Measurements from ENCODE around the gene RNF141.

The RNF141 gene

DNA sequence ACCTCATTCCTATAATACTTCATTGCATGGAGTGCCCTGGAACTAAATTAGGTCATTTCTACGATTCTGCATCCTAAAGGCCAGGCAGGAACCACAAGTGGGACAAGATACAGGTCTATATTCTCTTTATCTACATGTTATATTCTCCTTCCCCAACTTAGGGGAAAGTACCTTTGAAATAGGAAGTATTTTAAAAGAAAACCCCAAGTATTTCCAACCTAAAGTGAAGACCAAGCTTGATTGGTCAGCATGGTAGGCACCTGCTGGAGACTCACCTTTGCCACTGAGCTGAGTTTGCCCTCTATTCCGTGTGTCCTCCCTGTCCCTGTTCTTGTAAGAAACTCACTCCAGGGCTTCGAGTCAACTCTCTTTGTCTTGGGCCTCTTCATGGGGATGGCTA, 38.7 kb upstream of the RNF141 start:
- Histone ChIP-seq H3K27ac (no peak overlapping the region), H3K9ac (ENCODE audit: insufficient read length) (no peak overlapping the region), H3K36me3 (ENCODE audit: insufficient read depth, low read length) (no peaks in the 10 kb centered on the region), H3K4me3 (no peak overlapping the region), H3K9me3 (ENCODE audit: low read depth, low read length) (no peaks in the 10 kb centered on the region)
- TF ChIP-seq EZH2 (IDR thresholded peaks at IDR 0.05) = no peak
- no peak for DNase-seq (ENCODE audit: low read depth, low spot score)

DNA sequence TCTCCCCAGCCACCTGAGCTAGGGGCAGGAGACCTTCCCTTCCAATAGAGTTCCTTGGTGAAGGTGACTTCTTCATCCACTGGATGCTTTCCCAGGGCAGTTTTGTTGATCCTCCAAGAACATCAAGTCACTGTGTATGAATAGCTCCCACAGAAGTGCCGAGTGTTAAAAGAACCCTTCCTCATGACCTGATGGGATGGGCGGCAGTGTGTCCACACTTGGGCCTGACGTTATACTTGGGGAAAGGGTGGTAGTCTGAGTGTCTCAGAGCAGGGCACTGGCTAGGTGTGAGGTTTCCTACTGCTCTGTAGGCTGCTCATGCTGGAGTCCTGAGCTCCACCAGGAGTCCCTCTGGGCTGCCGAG, 35.0 kb upstream of the RNF141 start:
- no peak for DNase-seq (ENCODE audit: low read depth, low spot score)
- Histone ChIP-seq H3K4me3 (no peak overlapping the region), H3K27ac (no peak overlapping the region), H3K9ac (ENCODE audit: insufficient read length) (no peak overlapping the region), H3K36me3 (ENCODE audit: insufficient read depth, low read length) (no peaks in the 10 kb centered on the region), H3K9me3 (ENCODE audit: low read depth, low read length) (no peaks in the 10 kb centered on the region)
- TF ChIP-seq FOXP2 (optimal IDR thresholded peaks at IDR 0.05; ENCODE audit: control extremely low read depth, extremely low read length, insufficient read depth) (no peak), EZH2 (IDR thresholded peaks at IDR 0.05) (no peak), POLR2AphosphoS5 (IDR thresholded peaks at IDR 0.05; ENCODE audit: borderline replicate concordance, low read depth, low read length) (no peak)

DNA sequence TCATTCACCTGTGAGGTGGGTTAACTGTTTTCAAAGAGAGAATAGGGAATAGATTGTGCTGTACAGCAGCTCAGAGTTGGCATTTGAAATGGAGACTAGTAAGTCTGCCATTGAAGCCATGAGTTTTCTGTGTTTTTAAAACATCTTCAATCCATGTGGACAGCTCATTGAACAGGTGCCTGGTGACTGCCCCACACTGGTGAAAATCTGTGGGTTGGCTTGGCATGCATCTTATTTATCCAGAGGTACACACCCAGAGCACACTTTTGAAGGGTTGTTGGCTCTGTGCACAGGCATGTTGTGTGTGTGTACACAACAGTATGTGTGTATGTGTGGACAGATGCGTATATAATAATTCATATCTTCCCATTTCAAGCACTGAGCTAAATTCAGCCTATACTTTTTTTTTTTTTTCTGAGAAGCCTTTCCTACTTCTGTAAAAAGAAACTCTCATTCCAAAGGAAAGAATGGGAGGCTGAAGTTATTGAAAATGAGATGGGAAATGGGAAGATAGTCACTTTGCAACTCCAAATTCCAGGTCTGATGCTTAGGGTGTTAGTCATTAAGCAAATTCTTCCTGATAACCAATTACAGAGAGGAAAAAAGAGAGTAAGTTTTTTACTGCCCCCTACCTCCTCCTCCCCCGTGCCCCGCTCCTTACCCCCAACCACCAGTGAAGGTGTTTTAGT, 34.5 kb upstream of the RNF141 start:
- Histone ChIP-seq H3K27ac (no peak overlapping the region), H3K9me3 (ENCODE audit: low read depth, low read length) (no peaks in the 10 kb centered on the region), H3K9ac (ENCODE audit: insufficient read length) (no peak overlapping the region), H3K4me3 (no peak overlapping the region), H3K36me3 (ENCODE audit: insufficient read depth, low read length) (no peaks in the 10 kb centered on the region)
- no peak for DNase-seq (ENCODE audit: low read depth, low spot score)
- TF ChIP-seq FOXP2 (optimal IDR thresholded peaks at IDR 0.05; ENCODE audit: control extremely low read depth, extremely low read length, insufficient read depth) (no peak), POLR2AphosphoS5 (IDR thresholded peaks at IDR 0.05; ENCODE audit: borderline replicate concordance, low read depth, low read length) (no peak), EZH2 (IDR thresholded peaks at IDR 0.05) (no peak)

DNA sequence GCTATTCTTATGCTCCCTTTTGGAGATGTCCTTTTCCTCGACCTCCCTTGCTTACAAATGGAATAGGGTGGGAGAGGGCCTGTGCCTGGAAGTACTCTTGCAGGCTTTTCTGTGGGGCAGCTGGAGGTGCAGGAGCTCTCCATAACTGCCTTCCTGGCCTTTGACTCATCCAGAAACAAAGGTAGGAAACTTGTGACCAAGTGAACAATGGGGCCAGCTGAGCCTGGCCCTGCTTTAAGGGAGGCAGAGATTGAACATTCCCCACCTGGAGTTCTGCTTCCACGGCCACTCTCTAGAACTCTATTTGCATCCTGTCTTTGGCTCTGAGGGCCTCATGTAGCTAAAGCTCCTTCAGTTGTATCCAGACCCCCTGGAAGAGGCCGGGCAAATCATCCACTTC, 32.6 kb upstream of the RNF141 start:
- Histone ChIP-seq H3K27ac (no peak overlapping the region), H3K36me3 (ENCODE audit: insufficient read depth, low read length) (no peaks in the 10 kb centered on the region), H3K9me3 (ENCODE audit: low read depth, low read length) (no peaks in the 10 kb centered on the region), H3K4me3 (no peak overlapping the region), H3K9ac (ENCODE audit: insufficient read length) (no peak overlapping the region)
- no peak for TF ChIP-seq EZH2 (IDR thresholded peaks at IDR 0.05)
- TF ChIP-seq POLR2AphosphoS5 (IDR thresholded peaks at IDR 0.05; ENCODE audit: borderline replicate concordance, low read depth, low read length) = no peak
- no peak for TF ChIP-seq FOXP2 (optimal IDR thresholded peaks at IDR 0.05; ENCODE audit: control extremely low read depth, extremely low read length, insufficient read depth)
- DNase-seq (ENCODE audit: low read depth, low spot score) = no peak

GRCh38 chr11:10573028-10573427, 32.0 kb upstream of the RNF141 start:
- no peak overlapping the region for H3K27ac ChIP-seq
- no peaks in the 10 kb centered on the region for H3K36me3 ChIP-seq (ENCODE audit: insufficient read depth, low read length)
- H3K4me3 ChIP-seq = no peak overlapping the region
- DNase-seq (ENCODE audit: low read depth, low spot score) = no peak
- TF ChIP-seq POLR2AphosphoS5 (IDR thresholded peaks at IDR 0.05; ENCODE audit: borderline replicate concordance, low read depth, low read length) = no peak
- no peak overlapping the region for H3K9ac ChIP-seq (ENCODE audit: insufficient read length)
- no peaks in the 10 kb centered on the region for H3K9me3 ChIP-seq (ENCODE audit: low read depth, low read length)

DNA sequence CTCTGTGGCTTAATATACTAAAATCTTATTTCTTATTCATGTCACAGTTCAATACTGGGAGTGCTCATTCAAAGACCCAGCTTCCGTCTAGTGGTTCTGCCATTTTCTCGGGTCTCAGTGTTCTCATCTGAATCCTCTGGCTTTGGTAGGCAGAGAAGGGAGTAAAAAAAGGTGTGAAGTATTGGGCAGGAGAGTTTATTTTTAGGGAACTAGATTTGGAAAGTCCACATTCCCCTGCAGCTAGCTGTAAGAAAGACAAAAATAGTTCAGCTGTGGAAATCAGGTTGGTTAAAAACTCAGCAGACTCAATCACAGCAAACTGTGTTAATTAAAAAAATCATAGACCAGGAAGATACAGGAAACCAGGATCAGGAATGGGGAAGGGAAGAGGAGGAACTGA, 31.5 kb upstream of the RNF141 start:
- TF ChIP-seq FOXP2 (optimal IDR thresholded peaks at IDR 0.05; ENCODE audit: control extremely low read depth, extremely low read length, insufficient read depth) = no peak
- no peak for TF ChIP-seq EZH2 (IDR thresholded peaks at IDR 0.05)
- no peak for TF ChIP-seq POLR2AphosphoS5 (IDR thresholded peaks at IDR 0.05; ENCODE audit: borderline replicate concordance, low read depth, low read length)
- Histone ChIP-seq H3K9ac (ENCODE audit: insufficient read length) (no peak overlapping the region), H3K27ac (no peak overlapping the region), H3K9me3 (ENCODE audit: low read depth, low read length) (no peaks in the 10 kb centered on the region), H3K4me3 (no peak overlapping the region), H3K36me3 (ENCODE audit: insufficient read depth, low read length) (no peaks in the 10 kb centered on the region)
- DNase-seq (ENCODE audit: low read depth, low spot score) = no peak

DNA sequence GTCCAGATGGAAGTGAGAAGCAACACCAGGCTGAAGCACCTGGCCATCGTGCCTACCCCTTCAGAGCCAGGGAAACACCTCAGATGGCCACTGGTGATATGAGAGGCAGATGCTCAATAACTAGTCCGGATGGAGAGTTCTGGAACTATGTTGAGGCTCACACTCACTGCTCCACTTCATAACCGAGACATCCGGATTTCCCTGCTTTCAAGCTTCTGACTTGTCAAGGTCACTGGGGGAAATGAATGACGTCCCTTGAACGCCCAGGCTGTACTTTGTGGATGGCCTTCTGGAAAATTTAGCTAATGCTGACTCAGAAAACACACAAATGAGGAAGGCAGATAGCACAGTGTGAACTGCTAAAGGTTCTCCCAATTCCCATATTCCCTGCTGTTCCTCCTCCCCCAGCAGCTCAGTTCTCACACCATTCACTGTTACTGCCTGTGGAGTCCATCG, 27.5 kb upstream of the RNF141 start, which contains the start of gene LYVE1:
TSS of gene LYVE1 (minus strand) at position 180 of the 456 bp plus-strand sequence. CDS start at position 47, 133 bp downstream.
- Histone ChIP-seq H3K9ac (ENCODE audit: insufficient read length) (peak within 1 kb of the TSS; percentile 28), H3K4me3 (peak within 1 kb of the TSS; percentile 6; the same call in 1 of the 2 replicates), H3K36me3 (ENCODE audit: insufficient read depth, low read length) (no peaks in the 10 kb centered on the region), H3K27ac (peak within 1 kb of the TSS; percentile 93), H3K9me3 (ENCODE audit: low read depth, low read length) (no peaks in the 10 kb centered on the region)
- TF ChIP-seq EZH2 (IDR thresholded peaks at IDR 0.05) (no peak), POLR2AphosphoS5 (IDR thresholded peaks at IDR 0.05; ENCODE audit: borderline replicate concordance, low read depth, low read length) (no peak), FOXP2 (optimal IDR thresholded peaks at IDR 0.05; ENCODE audit: control extremely low read depth, extremely low read length, insufficient read depth) (no peak)
- DNase-seq (ENCODE audit: low read depth, low spot score) = no peak

DNA sequence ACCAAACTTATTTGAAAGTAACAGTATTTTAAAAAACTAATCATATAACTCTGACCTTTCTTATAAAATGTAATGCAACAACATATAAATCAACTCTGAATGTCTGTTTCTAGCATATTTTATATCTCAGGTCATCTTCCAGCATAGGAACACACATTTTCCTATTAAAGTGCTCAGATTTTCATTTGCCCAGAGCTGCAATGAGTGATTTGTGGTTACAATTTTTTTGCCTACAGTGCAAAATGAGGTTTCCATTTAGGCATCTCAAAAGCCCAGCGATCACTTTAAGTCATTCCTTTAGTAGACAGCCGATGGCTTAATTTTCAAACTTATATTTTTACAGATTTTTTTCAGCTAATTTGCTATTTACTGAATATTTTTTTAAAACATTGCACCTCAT, 26.5 kb upstream of the RNF141 start:
- no peak; the same call in 1 of the 2 replicates for TF ChIP-seq POLR2AphosphoS5 (IDR thresholded peaks at IDR 0.05; ENCODE audit: borderline replicate concordance, low read depth, low read length)
- no peak for TF ChIP-seq FOXP2 (optimal IDR thresholded peaks at IDR 0.05; ENCODE audit: control extremely low read depth, extremely low read length, insufficient read depth)
- no peak for TF ChIP-seq EZH2 (IDR thresholded peaks at IDR 0.05)
- Histone ChIP-seq H3K9ac (ENCODE audit: insufficient read length) (peak overlapping the region; percentile 28), H3K9me3 (ENCODE audit: low read depth, low read length) (no peaks in the 10 kb centered on the region), H3K36me3 (ENCODE audit: insufficient read depth, low read length) (no peaks in the 10 kb centered on the region), H3K27ac (peak overlapping the region; percentile 93), H3K4me3 (peak overlapping the region; percentile 6; the same call in 1 of the 2 replicates)
- DNase-seq (ENCODE audit: low read depth, low spot score) = no peak

Data from SK-N-MC (cell line).